ENCODE measurements around the gene PSMA6.
"Not testable (repeated sequence)": the region's sequence is repeated elsewhere in the genome, so short reads cannot be mapped to it uniquely, and the experiment has no call there.

PSMA6 gene

GRCh38 chr14:35292051-35292769 is at the start of gene PSMA6:
Gene PSMA6 (plus strand): TSS chr14:35292382. CDS start chr14:35292477, 95 bp downstream.
- DNase-seq (ENCODE audit: low read depth, low spot score) = peak; percentile 99

- no peak for DNase-seq (ENCODE audit: low read depth, low spot score)
Measured at GRCh38 chr14:35242599-35243311, 49.4 kb upstream of the PSMA6 start.

GRCh38 chr14:35243956-35244355 is 48.2 kb upstream of the PSMA6 start:
- DNase-seq (ENCODE audit: low read depth, low spot score) = no peak

- no peak for DNase-seq (ENCODE audit: low read depth, low spot score)
Measured at GRCh38 chr14:35244542-35244941, 47.6 kb upstream of the PSMA6 start.

- DNase-seq (ENCODE audit: low read depth, low spot score) = no peak
Measured at GRCh38 chr14:35245051-35245450, 47.1 kb upstream of the PSMA6 start.

GRCh38 chr14:35247777-35248475 is 44.3 kb upstream of the PSMA6 start:
- DNase-seq (ENCODE audit: low read depth, low spot score) = no peak

GRCh38 chr14:35248476-35248788 is 43.8 kb upstream of the PSMA6 start:
- no peak for DNase-seq (ENCODE audit: low read depth, low spot score)

- no peak for DNase-seq (ENCODE audit: low read depth, low spot score)
Measured at GRCh38 chr14:35250319-35250718, 41.9 kb upstream of the PSMA6 start.

- DNase-seq (ENCODE audit: low read depth, low spot score) = no peak
Measured at GRCh38 chr14:35252451-35252868, 39.7 kb upstream of the PSMA6 start.

GRCh38 chr14:35253056-35253455 is 39.1 kb upstream of the PSMA6 start:
- DNase-seq (ENCODE audit: low read depth, low spot score) = not testable (repeated sequence)

- not testable (repeated sequence) for DNase-seq (ENCODE audit: low read depth, low spot score)
Measured at GRCh38 chr14:35254034-35254622, 38.1 kb upstream of the PSMA6 start.

GRCh38 chr14:35254736-35255135 is 37.4 kb upstream of the PSMA6 start:
- DNase-seq (ENCODE audit: low read depth, low spot score) = no peak

- no peak for DNase-seq (ENCODE audit: low read depth, low spot score)
Measured at GRCh38 chr14:35255711-35256110, 36.5 kb upstream of the PSMA6 start.

GRCh38 chr14:35257809-35258208 is 34.4 kb upstream of the PSMA6 start:
- DNase-seq (ENCODE audit: low read depth, low spot score) = no peak

- DNase-seq (ENCODE audit: low read depth, low spot score) = no peak
Measured at GRCh38 chr14:35258420-35258819, 33.8 kb upstream of the PSMA6 start.

- DNase-seq (ENCODE audit: low read depth, low spot score) = no peak
Measured at GRCh38 chr14:35261774-35262173, 30.4 kb upstream of the PSMA6 start.

- DNase-seq (ENCODE audit: low read depth, low spot score) = no peak
Measured at GRCh38 chr14:35262436-35262835, 29.7 kb upstream of the PSMA6 start.

GRCh38 chr14:35268946-35269345 is 23.2 kb upstream of the PSMA6 start:
- DNase-seq (ENCODE audit: low read depth, low spot score) = no peak

GRCh38 chr14:35274805-35275204 is 17.4 kb upstream of the PSMA6 start:
- DNase-seq (ENCODE audit: low read depth, low spot score) = no peak

GRCh38 chr14:35277179-35277578 is 15.0 kb upstream of the PSMA6 start:
- DNase-seq (ENCODE audit: low read depth, low spot score) = no peak

GRCh38 chr14:35279369-35279768 is 12.8 kb upstream of the PSMA6 start:
- DNase-seq (ENCODE audit: low read depth, low spot score) = no peak

- DNase-seq (ENCODE audit: low read depth, low spot score) = no peak
Measured at GRCh38 chr14:35281341-35281740, 10.8 kb upstream of the PSMA6 start.

All from activated CD4-positive, CD25-positive, alpha-beta regulatory T cell treated with anti-CD3 and anti-CD28 coated beads, Interleukin-2, amount 50 U/mL, for 16 hours (primary cell).